Measurements from ENCODE around the gene SEMA5B. TPM values are rescaled to one million over a fixed set of nuclear protein-coding genes. Genes with fewer than 3 reads are reported as not detected.

The SEMA5B gene
- total RNA-seq, 2 donors from 2014 or later = 0.14 to 3.2 TPM

DNA sequence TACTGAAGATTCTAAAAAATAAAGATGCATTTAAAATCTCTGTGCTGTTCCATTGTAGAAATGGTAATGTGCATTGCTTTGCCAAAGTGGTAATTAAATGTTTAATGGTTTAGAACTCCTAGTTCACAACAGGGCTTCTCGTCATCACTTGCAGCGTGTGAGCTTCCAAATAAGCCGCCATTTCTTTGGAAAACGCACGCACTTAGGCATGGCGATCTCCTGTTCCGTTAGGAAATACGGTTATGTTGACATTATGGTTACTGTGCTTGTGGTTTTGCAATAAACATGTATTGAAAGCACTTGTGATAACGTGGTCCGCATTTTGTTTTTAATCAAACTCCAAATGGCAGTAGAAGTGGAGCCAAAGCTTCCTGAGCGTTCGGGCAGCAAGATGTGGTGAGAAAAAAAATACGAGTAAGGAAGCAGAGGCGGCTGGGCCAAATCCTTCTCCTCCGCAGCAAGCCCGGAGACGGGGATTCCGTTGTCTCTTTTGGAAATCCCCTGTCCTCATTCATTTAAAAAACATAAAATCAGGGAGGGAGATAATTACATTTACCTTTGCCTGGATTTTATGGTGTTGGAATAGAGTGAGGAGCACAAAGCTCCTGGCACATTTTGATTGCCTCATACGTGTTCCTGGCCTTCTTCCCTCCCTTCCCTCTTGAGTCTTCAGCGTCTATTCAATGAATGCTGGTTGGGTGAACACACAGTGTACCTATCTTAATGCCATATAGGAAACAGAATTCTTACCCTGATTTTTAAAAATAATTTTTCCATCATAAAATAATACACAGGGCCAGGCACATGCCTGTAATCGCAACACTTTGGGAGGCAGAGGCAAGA is 135.2 kb downstream of the SEMA5B start:
- no peak for ATAC-seq (ENCODE audit: insufficient number of reproducible peaks, low FRiP score, low read depth)
- H3K9me3 ChIP-seq = no peaks in the 10 kb centered on the region

GRCh38 chr3:122890720-122891220 is 136.8 kb downstream of the SEMA5B start:
- no peaks in the 10 kb centered on the region for H3K27me3 ChIP-seq (replicated peaks; ENCODE audit: insufficient read depth)
- no peak for ATAC-seq (ENCODE audit: insufficient number of reproducible peaks, low FRiP score, low read depth)
- TF ChIP-seq, protein P1, sequence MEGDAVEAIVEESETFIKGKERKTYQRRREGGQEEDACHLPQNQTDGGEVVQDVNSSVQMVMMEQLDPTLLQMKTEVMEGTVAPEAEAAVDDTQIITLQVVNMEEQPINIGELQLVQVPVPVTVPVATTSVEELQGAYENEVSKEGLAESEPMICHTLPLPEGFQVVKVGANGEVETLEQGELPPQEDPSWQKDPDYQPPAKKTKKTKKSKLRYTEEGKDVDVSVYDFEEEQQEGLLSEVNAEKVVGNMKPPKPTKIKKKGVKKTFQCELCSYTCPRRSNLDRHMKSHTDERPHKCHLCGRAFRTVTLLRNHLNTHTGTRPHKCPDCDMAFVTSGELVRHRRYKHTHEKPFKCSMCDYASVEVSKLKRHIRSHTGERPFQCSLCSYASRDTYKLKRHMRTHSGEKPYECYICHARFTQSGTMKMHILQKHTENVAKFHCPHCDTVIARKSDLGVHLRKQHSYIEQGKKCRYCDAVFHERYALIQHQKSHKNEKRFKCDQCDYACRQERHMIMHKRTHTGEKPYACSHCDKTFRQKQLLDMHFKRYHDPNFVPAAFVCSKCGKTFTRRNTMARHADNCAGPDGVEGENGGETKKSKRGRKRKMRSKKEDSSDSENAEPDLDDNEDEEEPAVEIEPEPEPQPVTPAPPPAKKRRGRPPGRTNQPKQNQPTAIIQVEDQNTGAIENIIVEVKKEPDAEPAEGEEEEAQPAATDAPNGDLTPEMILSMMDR (IDR thresholded peaks at IDR 0.05) = no peak
- H3K27ac ChIP-seq = no peak overlapping the region
- H3K36me3 ChIP-seq = no peaks in the 10 kb centered on the region
- H3K4me3 ChIP-seq = no peak overlapping the region
- H3K9me3 ChIP-seq = no peaks in the 10 kb centered on the region
- H3K4me1 ChIP-seq (ENCODE audit: control insufficient read depth in 1 of 2, low read depth in 2 of 2) = peaks cover 3 to 20% of the 10 kb centered on the region in 2 donors
- DNase-seq (ENCODE audit: low spot score) = no peak

More for the DNA sequence above, 135.2 kb downstream of the SEMA5B start:
- Histone ChIP-seq H3K4me3 (no peak overlapping the region), H3K27ac (no peak overlapping the region), H3K4me1 (ENCODE audit: control insufficient read depth in 1 of 2, low read depth in 2 of 2) (peaks cover 3 to 20% of the 10 kb centered on the region in 2 donors), H3K27me3 (replicated peaks; ENCODE audit: insufficient read depth) (no peaks in the 10 kb centered on the region), H3K36me3 (no peaks in the 10 kb centered on the region)
- TF ChIP-seq, protein P1 (IDR thresholded peaks at IDR 0.05) = no peak
- no peak for DNase-seq (ENCODE audit: low spot score)

DNA sequence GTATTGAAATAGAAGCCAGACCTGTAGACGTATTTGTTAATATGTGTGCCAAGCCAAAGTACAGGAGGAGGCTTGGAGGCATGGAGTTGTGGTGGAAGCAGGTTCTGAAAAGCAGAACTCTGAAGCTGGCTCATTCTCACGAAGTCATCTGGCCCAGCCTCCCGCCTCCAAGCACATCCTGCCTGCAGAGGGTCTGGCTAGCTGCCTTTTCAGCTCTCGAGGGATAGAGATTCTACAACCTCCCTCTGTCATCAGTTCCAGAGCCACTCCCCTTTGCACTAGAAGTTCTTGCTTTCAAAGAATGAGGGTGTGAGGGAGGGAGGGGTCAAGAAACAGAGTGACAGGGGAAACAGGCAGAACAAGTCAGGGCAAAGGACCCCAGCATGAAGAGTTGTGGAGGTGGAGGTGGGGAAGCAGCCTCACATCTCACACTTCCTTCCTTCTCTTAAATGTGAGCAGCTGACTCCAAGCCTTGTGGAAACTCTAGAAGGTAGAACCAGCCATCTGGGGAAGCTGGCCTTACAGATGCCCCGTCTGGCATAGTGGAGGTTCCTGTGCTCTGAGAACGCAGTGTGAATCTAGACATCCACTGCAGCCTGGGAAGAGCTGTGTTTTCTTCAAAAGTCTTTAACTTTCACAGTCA is 137.4 kb downstream of the SEMA5B start:
- Histone ChIP-seq H3K4me3 (no peak overlapping the region), H3K9me3 (no peaks in the 10 kb centered on the region), H3K27me3 (replicated peaks; ENCODE audit: insufficient read depth) (no peaks in the 10 kb centered on the region), H3K36me3 (no peaks in the 10 kb centered on the region), H3K4me1 (ENCODE audit: control insufficient read depth in 1 of 2, low read depth in 2 of 2) (peaks cover 3 to 20% of the 10 kb centered on the region in 2 donors), H3K27ac (no peak overlapping the region)
- peak; percentile 17 for DNase-seq (ENCODE audit: low spot score)
- ATAC-seq (ENCODE audit: insufficient number of reproducible peaks, low FRiP score, low read depth) = no peak
- TF ChIP-seq, protein P1 (IDR thresholded peaks at IDR 0.05) = no peak

DNA sequence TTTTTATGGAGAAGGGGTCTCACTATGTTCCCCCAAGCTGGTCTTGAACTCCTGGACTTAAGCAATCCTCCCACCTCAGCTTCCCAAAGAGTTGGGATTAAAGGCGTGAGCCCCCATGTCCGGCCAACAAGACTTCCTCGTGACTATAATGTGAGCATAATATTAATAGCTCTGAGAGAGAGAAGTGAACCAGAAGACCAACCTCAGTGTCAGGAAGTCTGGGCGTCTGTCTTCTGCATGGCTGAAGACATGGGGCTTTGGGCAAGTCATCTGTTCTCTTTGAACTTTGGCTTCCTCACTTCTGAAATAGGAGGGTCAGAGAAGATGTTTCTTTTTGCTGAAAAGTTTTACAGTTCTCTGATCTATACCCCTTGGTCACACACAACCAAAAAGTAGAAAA is 140.6 kb downstream of the SEMA5B start:
- Histone ChIP-seq H3K27me3 (replicated peaks; ENCODE audit: insufficient read depth) (no peaks in the 10 kb centered on the region), H3K4me1 (ENCODE audit: control insufficient read depth in 1 of 2, low read depth in 2 of 2) (peaks cover 3 to 20% of the 10 kb centered on the region in 2 donors), H3K27ac (no peak overlapping the region), H3K9me3 (no peaks in the 10 kb centered on the region), H3K4me3 (no peak overlapping the region), H3K36me3 (no peaks in the 10 kb centered on the region)
- TF ChIP-seq, protein P1 (IDR thresholded peaks at IDR 0.05) = no peak
- no peak for ATAC-seq (ENCODE audit: insufficient number of reproducible peaks, low FRiP score, low read depth)
- no peak for DNase-seq (ENCODE audit: low spot score)

DNA sequence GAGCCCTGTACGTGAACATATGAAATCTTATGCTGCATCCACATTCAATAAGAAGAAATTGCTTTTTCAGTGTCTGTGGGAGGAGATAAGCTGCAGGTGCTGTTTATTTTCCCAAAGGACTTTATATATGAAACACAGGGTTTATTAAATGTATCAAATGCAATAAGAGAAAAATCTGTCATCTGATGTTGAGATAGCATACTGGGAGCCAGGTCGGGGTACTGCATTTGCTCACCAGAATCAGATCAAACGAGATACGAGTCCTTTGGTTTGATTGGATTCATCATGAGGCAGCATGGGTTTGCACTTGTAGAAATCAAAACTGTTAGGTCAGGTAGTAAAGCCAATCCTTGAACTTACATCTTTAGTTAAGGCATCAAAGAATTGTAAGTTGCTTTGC is 141.3 kb downstream of the SEMA5B start:
- no peak overlapping the region for H3K4me3 ChIP-seq
- peaks cover 6% of the 10 kb centered on the region for H3K36me3 ChIP-seq
- DNase-seq (ENCODE audit: low spot score) = no peak
- H3K27ac ChIP-seq = no peak overlapping the region
- no peaks in the 10 kb centered on the region for H3K9me3 ChIP-seq
- no peaks in the 10 kb centered on the region for H3K27me3 ChIP-seq (replicated peaks; ENCODE audit: insufficient read depth)
- peaks cover 3 to 20% of the 10 kb centered on the region in 2 donors for H3K4me1 ChIP-seq (ENCODE audit: control insufficient read depth in 1 of 2, low read depth in 2 of 2)
- TF ChIP-seq, protein P1 (IDR thresholded peaks at IDR 0.05) = no peak
- no peak for ATAC-seq (ENCODE audit: insufficient number of reproducible peaks, low FRiP score, low read depth)

Data from thoracic aorta (tissue), 2 donors.